Measurements from ENCODE around the gene MAGEB4.

DNA sequence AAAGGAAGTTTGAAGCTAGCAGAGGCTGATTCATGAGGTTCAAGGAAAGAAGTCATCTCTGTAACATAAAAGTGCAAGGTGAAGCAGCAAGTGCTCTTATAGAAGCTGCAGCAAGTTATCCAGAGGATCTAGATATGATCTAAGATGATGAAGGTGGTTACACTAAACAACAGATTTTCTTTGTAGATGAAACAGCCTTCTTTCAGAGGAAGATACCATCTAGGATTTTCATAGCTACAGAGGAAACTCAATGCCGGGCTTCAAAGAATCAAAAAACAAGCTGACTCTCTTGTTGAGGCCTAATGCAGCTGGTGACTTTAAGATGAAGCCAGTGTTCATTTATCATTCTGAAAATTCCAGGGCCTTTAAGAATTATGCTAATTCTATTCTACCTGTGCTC lies 38.6 kb downstream of the MAGEB4 start:
- TF ChIP-seq, protein P1, sequence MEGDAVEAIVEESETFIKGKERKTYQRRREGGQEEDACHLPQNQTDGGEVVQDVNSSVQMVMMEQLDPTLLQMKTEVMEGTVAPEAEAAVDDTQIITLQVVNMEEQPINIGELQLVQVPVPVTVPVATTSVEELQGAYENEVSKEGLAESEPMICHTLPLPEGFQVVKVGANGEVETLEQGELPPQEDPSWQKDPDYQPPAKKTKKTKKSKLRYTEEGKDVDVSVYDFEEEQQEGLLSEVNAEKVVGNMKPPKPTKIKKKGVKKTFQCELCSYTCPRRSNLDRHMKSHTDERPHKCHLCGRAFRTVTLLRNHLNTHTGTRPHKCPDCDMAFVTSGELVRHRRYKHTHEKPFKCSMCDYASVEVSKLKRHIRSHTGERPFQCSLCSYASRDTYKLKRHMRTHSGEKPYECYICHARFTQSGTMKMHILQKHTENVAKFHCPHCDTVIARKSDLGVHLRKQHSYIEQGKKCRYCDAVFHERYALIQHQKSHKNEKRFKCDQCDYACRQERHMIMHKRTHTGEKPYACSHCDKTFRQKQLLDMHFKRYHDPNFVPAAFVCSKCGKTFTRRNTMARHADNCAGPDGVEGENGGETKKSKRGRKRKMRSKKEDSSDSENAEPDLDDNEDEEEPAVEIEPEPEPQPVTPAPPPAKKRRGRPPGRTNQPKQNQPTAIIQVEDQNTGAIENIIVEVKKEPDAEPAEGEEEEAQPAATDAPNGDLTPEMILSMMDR (conservative IDR thresholded peaks at IDR 0.05; ENCODE audit: low read depth in 2 of 2), result no peak
- TF ChIP-seq EZH2phosphoT487 (IDR thresholded peaks at IDR 0.05; ENCODE audit: unreplicated experiment), result no peak
- no peak for TF ChIP-seq EZH2 (IDR thresholded peaks at IDR 0.05; ENCODE audit: low read depth, unreplicated experiment)
- TF ChIP-seq POLR2AphosphoS5 (IDR thresholded peaks at IDR 0.05; ENCODE audit: low read depth), result no peak
- TF ChIP-seq ZNF114 (CRISPR knock-in tag; IDR thresholded peaks at IDR 0.05), result no peak
- TF ChIP-seq, protein P2, sequence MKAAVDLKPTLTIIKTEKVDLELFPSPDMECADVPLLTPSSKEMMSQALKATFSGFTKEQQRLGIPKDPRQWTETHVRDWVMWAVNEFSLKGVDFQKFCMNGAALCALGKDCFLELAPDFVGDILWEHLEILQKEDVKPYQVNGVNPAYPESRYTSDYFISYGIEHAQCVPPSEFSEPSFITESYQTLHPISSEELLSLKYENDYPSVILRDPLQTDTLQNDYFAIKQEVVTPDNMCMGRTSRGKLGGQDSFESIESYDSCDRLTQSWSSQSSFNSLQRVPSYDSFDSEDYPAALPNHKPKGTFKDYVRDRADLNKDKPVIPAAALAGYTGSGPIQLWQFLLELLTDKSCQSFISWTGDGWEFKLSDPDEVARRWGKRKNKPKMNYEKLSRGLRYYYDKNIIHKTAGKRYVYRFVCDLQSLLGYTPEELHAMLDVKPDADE (IDR thresholded peaks at IDR 0.05), result no peak
- TF ChIP-seq, protein P3, sequence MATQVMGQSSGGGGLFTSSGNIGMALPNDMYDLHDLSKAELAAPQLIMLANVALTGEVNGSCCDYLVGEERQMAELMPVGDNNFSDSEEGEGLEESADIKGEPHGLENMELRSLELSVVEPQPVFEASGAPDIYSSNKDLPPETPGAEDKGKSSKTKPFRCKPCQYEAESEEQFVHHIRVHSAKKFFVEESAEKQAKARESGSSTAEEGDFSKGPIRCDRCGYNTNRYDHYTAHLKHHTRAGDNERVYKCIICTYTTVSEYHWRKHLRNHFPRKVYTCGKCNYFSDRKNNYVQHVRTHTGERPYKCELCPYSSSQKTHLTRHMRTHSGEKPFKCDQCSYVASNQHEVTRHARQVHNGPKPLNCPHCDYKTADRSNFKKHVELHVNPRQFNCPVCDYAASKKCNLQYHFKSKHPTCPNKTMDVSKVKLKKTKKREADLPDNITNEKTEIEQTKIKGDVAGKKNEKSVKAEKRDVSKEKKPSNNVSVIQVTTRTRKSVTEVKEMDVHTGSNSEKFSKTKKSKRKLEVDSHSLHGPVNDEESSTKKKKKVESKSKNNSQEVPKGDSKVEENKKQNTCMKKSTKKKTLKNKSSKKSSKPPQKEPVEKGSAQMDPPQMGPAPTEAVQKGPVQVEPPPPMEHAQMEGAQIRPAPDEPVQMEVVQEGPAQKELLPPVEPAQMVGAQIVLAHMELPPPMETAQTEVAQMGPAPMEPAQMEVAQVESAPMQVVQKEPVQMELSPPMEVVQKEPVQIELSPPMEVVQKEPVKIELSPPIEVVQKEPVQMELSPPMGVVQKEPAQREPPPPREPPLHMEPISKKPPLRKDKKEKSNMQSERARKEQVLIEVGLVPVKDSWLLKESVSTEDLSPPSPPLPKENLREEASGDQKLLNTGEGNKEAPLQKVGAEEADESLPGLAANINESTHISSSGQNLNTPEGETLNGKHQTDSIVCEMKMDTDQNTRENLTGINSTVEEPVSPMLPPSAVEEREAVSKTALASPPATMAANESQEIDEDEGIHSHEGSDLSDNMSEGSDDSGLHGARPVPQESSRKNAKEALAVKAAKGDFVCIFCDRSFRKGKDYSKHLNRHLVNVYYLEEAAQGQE (IDR thresholded peaks at IDR 0.05; ENCODE audit: unreplicated experiment), result no peak
- no peak for TF ChIP-seq CREB1 (CRISPR knock-in tag; IDR thresholded peaks at IDR 0.05; ENCODE audit: low read depth)
- TF ChIP-seq JUNB (IDR thresholded peaks at IDR 0.05; ENCODE audit: unreplicated experiment), result no peak
- TF ChIP-seq STAT1 (IDR thresholded peaks at IDR 0.05; ENCODE audit: unreplicated experiment), result no peak
- no peak for TF ChIP-seq ZNF331 (CRISPR knock-in tag; IDR thresholded peaks at IDR 0.05; ENCODE audit: low read depth)
- TF ChIP-seq NANOG (IDR thresholded peaks at IDR 0.05; ENCODE audit: borderline replicate concordance), result no peak

All from GM23338 (cell line).